Colonic mucosa (tissue), 4 donors: Measurements from ENCODE around the gene S100A9. TPM values are rescaled to one million over a fixed set of nuclear protein-coding genes. Genes with fewer than 3 reads are reported as not detected.
A peak's percentile ranks its signal among the peaks of the same experiment; 100 is the strongest.
"Not testable (repeated sequence)": the region's sequence is repeated elsewhere in the genome, so short reads cannot be mapped to it uniquely, and the experiment has no call there.

Experiments used
- DNase-seq: peaks from one replicate; pipeline ENCODE4 v3.0.0-alpha.2; 2020
- H3K27ac ChIP-seq: fragments of 200-600 bp; one replicate; pipeline ENCODE4 v1.8.0; 2021
- H3K27me3 ChIP-seq: fragments of 200-600 bp; one replicate; pipeline ENCODE4 v1.8.0; 2021
- H3K36me3 ChIP-seq: fragments of 200-600 bp; one replicate; pipeline ENCODE4 v1.8.0; 2021
- H3K4me1 ChIP-seq: fragments of 200-600 bp; one replicate; pipeline ENCODE4 v1.8.0; 2021; ENCODE audit warnings: mild to moderate bottlenecking
- H3K4me3 ChIP-seq: fragments of 200-600 bp; one replicate; pipeline ENCODE4 v1.8.0; 2021
- H3K9ac ChIP-seq, 2 donors: one replicate each; pipeline ENCODE4 v1.7.0; 2013; ENCODE audit warnings: control low read depth in 2 of 2, low read depth in 2 of 2, low read length in 2 of 2
- H3K9me3 ChIP-seq: fragments of 200-600 bp; one replicate; pipeline ENCODE4 v1.8.0; 2021
- CTCF ChIP-seq: fragments of 200-600 bp; IDR thresholded peaks from one replicate; pipeline ENCODE4 v1.8.0; 2022; ENCODE audit warnings: antibody characterized with exemption, mild to moderate bottlenecking
- intact Hi-C: fragments of 100-400 bp; cut with DNase I; formaldehyde crosslinking; loops from one replicate; pipeline ENCODE4 v1.14.1; 2022
- total RNA-seq, 2 donors: library from RNA; stranded (reverse); fragmentation: NEBNext Ultra II Directional in 1 of 2; extraction: Animal tissue kit (Norgen Biotek cat#: 25700) in 1 of 2; gene quantifications; one replicate each; pipeline ENCODE4 v1.2.1, GENCODE V29; 2021
- donor health status: healthy.
- donor health status: DM: no; HTN: no; CAD: no.
- donor health status: DM: no; HTN: no; CAD: no.

S100A9 gene
- total RNA-seq, 2 donors from 2014 or later: 16.3 to 34.9 TPM

- TF ChIP-seq CTCF: no peak
- Histone ChIP-seq H3K4me3 (no peak overlapping the region), H3K27me3 (no peaks in the 10 kb centered on the region), H3K4me1 (no peaks in the 10 kb centered on the region), H3K9ac (no peak overlapping the region), H3K9me3 (no peaks in the 10 kb centered on the region), H3K36me3 (no peaks in the 10 kb centered on the region), H3K27ac (no peak overlapping the region)
- DNase-seq: peak; percentile 14
- intact Hi-C loops: no loop called here
Observed at GRCh38 chr1:153346077-153346723, 11.5 kb upstream of the S100A9 start.

GRCh38 chr1:153347049-153347448, 10.6 kb upstream of the S100A9 start:
- DNase-seq, H3K4me3 ChIP-seq, H3K9ac ChIP-seq, H3K4me1 ChIP-seq, H3K36me3 ChIP-seq, H3K9me3 ChIP-seq, H3K27me3 ChIP-seq, H3K27ac ChIP-seq, intact Hi-C loops: not testable (repeated sequence)

- H3K4me3 ChIP-seq: no peak overlapping the region
- no peaks in the 10 kb centered on the region for H3K4me1 ChIP-seq
- no peaks in the 10 kb centered on the region for H3K36me3 ChIP-seq
- peak; percentile 9 for DNase-seq
- intact Hi-C loops: no loop called here
- H3K27ac ChIP-seq: no peak overlapping the region
- H3K9ac ChIP-seq: no peak overlapping the region
- no peaks in the 10 kb centered on the region for H3K27me3 ChIP-seq
- TF ChIP-seq CTCF: no peak
- H3K9me3 ChIP-seq: no peaks in the 10 kb centered on the region
Observed at GRCh38 chr1:153347856-153348255, 9.8 kb upstream of the S100A9 start.

- Histone ChIP-seq H3K4me1 (no peaks in the 10 kb centered on the region), H3K4me3 (no peak within 1 kb of the TSS), H3K9me3 (no peaks in the 10 kb centered on the region), H3K36me3 (no peaks in the 10 kb centered on the region), H3K9ac (no peak within 1 kb of the TSS), H3K27me3 (no peaks in the 10 kb centered on the region), H3K27ac (no peak within 1 kb of the TSS)
- intact Hi-C loops: no loop called here
- DNase-seq: peak; percentile 32
- no peak for TF ChIP-seq CTCF
Observed at GRCh38 chr1:153348511-153349362, 8.9 kb upstream of the S100A9 start, which contains the start of gene PGLYRP4. Gene PGLYRP4, minus strand, starts transcription at chr1:153348841. Its CDS starts 909 bp downstream, at chr1:153347932.

GRCh38 chr1:153349363-153350320, 8.0 kb upstream of the S100A9 start:
- H3K4me3 ChIP-seq: no peak overlapping the region
- no peaks in the 10 kb centered on the region for H3K9me3 ChIP-seq
- intact Hi-C loops: loop anchor here (10.0 kb wide), 2 partner anchors 55 to 215 kb away; partner anchors contain the start of gene S100A2
- H3K9ac ChIP-seq: no peak overlapping the region
- no peak overlapping the region for H3K27ac ChIP-seq
- no peaks in the 10 kb centered on the region for H3K36me3 ChIP-seq
- H3K4me1 ChIP-seq: no peaks in the 10 kb centered on the region
- no peak for TF ChIP-seq CTCF
- peak; percentile 15 for DNase-seq
- H3K27me3 ChIP-seq: no peaks in the 10 kb centered on the region
